Measurements from ENCODE around the gene FDX2.

DNA sequence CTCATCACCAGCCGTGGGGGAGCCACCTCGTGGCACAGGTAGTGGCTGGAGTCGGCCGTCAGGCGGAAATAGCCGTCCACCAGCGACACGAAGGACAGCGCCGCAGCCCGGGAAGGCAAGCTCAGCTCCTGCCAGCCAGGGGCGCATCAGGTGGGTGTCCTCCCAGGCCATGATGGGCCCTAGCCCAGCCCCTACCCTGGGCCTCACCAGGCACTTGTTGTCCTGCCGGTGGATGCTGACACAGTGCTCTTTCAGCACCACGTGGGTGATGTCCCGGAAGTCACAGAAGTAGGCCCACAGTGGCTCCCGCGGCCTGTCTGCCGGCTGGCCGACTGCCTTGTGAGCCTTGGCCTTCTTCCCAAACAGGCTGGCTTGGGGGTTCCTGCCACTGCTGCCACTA is 48.8 kb upstream of the FDX2 start:
- TF ChIP-seq YY1 (IDR thresholded peaks at IDR 0.05; ENCODE audit: insufficient read depth, insufficient read length) (no peak), ZNF274 (IDR thresholded peaks at IDR 0.05; ENCODE audit: low read depth, low read length) (no peak), SUZ12 (IDR thresholded peaks at IDR 0.05; ENCODE audit: extremely low read depth, insufficient read depth, insufficient read length) (no peak)

Data from NT2/D1 (cell line).